ENCODE measurements around the gene CDC42BPA. TPM values are rescaled to one million over a fixed set of nuclear protein-coding genes. Genes with fewer than 3 reads are reported as not detected.

The CDC42BPA gene
- total and polyA plus RNA-seq, 2 of the 8 experiments (the other 6 are each of a cell fraction or from before 2014, with no cell fraction given) = 7.1 to 28.5 TPM

DNA sequence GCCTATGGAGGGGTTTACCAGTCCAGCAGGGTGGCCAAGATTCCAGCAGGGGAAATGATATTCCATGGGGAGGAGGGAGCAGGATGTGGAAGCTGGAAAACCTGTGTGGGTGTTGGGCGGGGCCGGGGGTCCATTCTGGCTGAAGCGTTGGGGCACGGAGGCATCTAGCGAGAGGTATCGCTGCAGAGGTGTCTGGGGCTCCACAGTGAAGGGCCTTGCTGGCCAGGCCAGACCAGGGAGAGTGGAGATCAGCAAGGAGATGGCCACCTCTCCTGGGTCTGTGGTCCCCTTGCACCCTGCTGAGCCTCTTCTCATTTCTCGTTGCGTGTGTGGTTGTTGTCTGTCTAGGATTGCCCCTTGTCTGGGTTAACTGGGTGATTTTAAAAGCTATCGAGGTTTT lies 372.0 kb downstream of the CDC42BPA start (continued):
- TF ChIP-seq, protein P1, sequence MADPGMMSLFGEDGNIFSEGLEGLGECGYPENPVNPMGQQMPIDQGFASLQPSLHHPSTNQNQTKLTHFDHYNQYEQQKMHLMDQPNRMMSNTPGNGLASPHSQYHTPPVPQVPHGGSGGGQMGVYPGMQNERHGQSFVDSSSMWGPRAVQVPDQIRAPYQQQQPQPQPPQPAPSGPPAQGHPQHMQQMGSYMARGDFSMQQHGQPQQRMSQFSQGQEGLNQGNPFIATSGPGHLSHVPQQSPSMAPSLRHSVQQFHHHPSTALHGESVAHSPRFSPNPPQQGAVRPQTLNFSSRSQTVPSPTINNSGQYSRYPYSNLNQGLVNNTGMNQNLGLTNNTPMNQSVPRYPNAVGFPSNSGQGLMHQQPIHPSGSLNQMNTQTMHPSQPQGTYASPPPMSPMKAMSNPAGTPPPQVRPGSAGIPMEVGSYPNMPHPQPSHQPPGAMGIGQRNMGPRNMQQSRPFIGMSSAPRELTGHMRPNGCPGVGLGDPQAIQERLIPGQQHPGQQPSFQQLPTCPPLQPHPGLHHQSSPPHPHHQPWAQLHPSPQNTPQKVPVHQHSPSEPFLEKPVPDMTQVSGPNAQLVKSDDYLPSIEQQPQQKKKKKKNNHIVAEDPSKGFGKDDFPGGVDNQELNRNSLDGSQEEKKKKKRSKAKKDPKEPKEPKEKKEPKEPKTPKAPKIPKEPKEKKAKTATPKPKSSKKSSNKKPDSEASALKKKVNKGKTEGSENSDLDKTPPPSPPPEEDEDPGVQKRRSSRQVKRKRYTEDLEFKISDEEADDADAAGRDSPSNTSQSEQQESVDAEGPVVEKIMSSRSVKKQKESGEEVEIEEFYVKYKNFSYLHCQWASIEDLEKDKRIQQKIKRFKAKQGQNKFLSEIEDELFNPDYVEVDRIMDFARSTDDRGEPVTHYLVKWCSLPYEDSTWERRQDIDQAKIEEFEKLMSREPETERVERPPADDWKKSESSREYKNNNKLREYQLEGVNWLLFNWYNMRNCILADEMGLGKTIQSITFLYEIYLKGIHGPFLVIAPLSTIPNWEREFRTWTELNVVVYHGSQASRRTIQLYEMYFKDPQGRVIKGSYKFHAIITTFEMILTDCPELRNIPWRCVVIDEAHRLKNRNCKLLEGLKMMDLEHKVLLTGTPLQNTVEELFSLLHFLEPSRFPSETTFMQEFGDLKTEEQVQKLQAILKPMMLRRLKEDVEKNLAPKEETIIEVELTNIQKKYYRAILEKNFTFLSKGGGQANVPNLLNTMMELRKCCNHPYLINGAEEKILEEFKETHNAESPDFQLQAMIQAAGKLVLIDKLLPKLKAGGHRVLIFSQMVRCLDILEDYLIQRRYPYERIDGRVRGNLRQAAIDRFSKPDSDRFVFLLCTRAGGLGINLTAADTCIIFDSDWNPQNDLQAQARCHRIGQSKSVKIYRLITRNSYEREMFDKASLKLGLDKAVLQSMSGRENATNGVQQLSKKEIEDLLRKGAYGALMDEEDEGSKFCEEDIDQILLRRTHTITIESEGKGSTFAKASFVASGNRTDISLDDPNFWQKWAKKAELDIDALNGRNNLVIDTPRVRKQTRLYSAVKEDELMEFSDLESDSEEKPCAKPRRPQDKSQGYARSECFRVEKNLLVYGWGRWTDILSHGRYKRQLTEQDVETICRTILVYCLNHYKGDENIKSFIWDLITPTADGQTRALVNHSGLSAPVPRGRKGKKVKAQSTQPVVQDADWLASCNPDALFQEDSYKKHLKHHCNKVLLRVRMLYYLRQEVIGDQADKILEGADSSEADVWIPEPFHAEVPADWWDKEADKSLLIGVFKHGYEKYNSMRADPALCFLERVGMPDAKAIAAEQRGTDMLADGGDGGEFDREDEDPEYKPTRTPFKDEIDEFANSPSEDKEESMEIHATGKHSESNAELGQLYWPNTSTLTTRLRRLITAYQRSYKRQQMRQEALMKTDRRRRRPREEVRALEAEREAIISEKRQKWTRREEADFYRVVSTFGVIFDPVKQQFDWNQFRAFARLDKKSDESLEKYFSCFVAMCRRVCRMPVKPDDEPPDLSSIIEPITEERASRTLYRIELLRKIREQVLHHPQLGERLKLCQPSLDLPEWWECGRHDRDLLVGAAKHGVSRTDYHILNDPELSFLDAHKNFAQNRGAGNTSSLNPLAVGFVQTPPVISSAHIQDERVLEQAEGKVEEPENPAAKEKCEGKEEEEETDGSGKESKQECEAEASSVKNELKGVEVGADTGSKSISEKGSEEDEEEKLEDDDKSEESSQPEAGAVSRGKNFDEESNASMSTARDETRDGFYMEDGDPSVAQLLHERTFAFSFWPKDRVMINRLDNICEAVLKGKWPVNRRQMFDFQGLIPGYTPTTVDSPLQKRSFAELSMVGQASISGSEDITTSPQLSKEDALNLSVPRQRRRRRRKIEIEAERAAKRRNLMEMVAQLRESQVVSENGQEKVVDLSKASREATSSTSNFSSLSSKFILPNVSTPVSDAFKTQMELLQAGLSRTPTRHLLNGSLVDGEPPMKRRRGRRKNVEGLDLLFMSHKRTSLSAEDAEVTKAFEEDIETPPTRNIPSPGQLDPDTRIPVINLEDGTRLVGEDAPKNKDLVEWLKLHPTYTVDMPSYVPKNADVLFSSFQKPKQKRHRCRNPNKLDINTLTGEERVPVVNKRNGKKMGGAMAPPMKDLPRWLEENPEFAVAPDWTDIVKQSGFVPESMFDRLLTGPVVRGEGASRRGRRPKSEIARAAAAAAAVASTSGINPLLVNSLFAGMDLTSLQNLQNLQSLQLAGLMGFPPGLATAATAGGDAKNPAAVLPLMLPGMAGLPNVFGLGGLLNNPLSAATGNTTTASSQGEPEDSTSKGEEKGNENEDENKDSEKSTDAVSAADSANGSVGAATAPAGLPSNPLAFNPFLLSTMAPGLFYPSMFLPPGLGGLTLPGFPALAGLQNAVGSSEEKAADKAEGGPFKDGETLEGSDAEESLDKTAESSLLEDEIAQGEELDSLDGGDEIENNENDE (IDR thresholded peaks at IDR 0.05; ENCODE audit: insufficient replicate concordance, low read length) = no peak
- no peak for TF ChIP-seq RXRA (IDR thresholded peaks at IDR 0.05; ENCODE audit: insufficient read depth, low read depth, low read length)
- no peak for TF ChIP-seq ASH2L (IDR thresholded peaks at IDR 0.05; ENCODE audit: low read length)
- no peak for TF ChIP-seq SUZ12 (IDR thresholded peaks at IDR 0.05; ENCODE audit: low read length)
- no peak for TF ChIP-seq TAF7 (optimal IDR thresholded peaks at IDR 0.05; ENCODE audit: borderline replicate concordance, low read depth, low read length)
- no peak for TF ChIP-seq NRF1 (IDR thresholded peaks at IDR 0.05; ENCODE audit: low read depth, low read length)
- TF ChIP-seq POLR2A (IDR thresholded peaks at IDR 0.05; ENCODE audit: control extremely low read depth in 1 of 2, low read depth in 2 of 2, low read length in 2 of 2) = no peak
- TF ChIP-seq, protein P2, sequence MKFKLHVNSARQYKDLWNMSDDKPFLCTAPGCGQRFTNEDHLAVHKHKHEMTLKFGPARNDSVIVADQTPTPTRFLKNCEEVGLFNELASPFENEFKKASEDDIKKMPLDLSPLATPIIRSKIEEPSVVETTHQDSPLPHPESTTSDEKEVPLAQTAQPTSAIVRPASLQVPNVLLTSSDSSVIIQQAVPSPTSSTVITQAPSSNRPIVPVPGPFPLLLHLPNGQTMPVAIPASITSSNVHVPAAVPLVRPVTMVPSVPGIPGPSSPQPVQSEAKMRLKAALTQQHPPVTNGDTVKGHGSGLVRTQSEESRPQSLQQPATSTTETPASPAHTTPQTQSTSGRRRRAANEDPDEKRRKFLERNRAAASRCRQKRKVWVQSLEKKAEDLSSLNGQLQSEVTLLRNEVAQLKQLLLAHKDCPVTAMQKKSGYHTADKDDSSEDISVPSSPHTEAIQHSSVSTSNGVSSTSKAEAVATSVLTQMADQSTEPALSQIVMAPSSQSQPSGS (IDR thresholded peaks at IDR 0.05; ENCODE audit: low read length) = no peak
- TF ChIP-seq SIX5 (IDR thresholded peaks at IDR 0.05; ENCODE audit: low read depth, low read length) = no peak

Measured in H1 (cell line).